Mucosa of gallbladder (tissue), 1 donor: Measurements from ENCODE around the gene PFKFB3. TPM values are rescaled to one million over a fixed set of nuclear protein-coding genes. Genes with fewer than 3 reads are reported as not detected.
"Not testable (repeated sequence)": the region's sequence is repeated elsewhere in the genome, so short reads cannot be mapped to it uniquely, and the experiment has no call there.

Experiments used
- DNase-seq: peaks from one replicate; pipeline ENCODE4 v3.0.0-alpha.2; 2020; ENCODE audit warnings: low spot score
- total RNA-seq: library from RNA; stranded (reverse); gene quantifications from one replicate; pipeline ENCODE4 v1.2.1, GENCODE V29; 2021
- donor health status: DM: no; HTN: no; CAD: no.

PFKFB3 gene
- total RNA-seq, 1 donor from 2014 or later: 100 TPM

- no peak for DNase-seq
Measured at GRCh38 chr10:6178581-6178980, 24.2 kb upstream of the PFKFB3 start.

- no peak for DNase-seq
Measured at GRCh38 chr10:6179078-6179477, 23.7 kb upstream of the PFKFB3 start.

GRCh38 chr10:6180480-6181110 lies 22.1 kb upstream of the PFKFB3 start:
- DNase-seq: no peak

GRCh38 chr10:6181249-6181648 lies 21.5 kb upstream of the PFKFB3 start:
- no peak for DNase-seq

- no peak for DNase-seq
Measured at GRCh38 chr10:6182454-6183098, 20.2 kb upstream of the PFKFB3 start.

GRCh38 chr10:6185039-6185716 lies 17.6 kb upstream of the PFKFB3 start:
- DNase-seq: no peak

- no peak for DNase-seq
Measured at GRCh38 chr10:6186894-6187256, 15.9 kb upstream of the PFKFB3 start.

- DNase-seq: no peak
Measured at GRCh38 chr10:6187278-6187677, 15.5 kb upstream of the PFKFB3 start.

- DNase-seq: not testable (repeated sequence)
Measured at GRCh38 chr10:6190033-6190432, 12.7 kb upstream of the PFKFB3 start.

GRCh38 chr10:6191147-6191546 lies 11.6 kb upstream of the PFKFB3 start:
- no peak for DNase-seq

GRCh38 chr10:6191569-6191968 lies 11.2 kb upstream of the PFKFB3 start:
- DNase-seq: no peak

- DNase-seq: not testable (repeated sequence)
Measured at GRCh38 chr10:6193342-6193741, 9.4 kb upstream of the PFKFB3 start.

- DNase-seq: no peak
Measured at GRCh38 chr10:6194311-6194710, 8.4 kb upstream of the PFKFB3 start.

- DNase-seq: no peak
Measured at GRCh38 chr10:6195376-6195775, 7.4 kb upstream of the PFKFB3 start.

GRCh38 chr10:6195846-6196245 lies 6.9 kb upstream of the PFKFB3 start:
- peak; percentile 34 for DNase-seq

GRCh38 chr10:6196524-6196923 lies 6.2 kb upstream of the PFKFB3 start:
- not testable (repeated sequence) for DNase-seq

GRCh38 chr10:6197321-6197720 lies 5.4 kb upstream of the PFKFB3 start:
- no peak for DNase-seq

- DNase-seq: no peak
Measured at GRCh38 chr10:6198171-6198570, 4.6 kb upstream of the PFKFB3 start.

GRCh38 chr10:6199131-6199733 lies 3.5 kb upstream of the PFKFB3 start:
- peak; percentile 66 for DNase-seq

- no peak for DNase-seq
Measured at GRCh38 chr10:6200440-6200733, 2.3 kb upstream of the PFKFB3 start.

GRCh38 chr10:6200734-6201515 lies 1.8 kb upstream of the PFKFB3 start:
- no peak for DNase-seq

GRCh38 chr10:6201516-6201975 lies 1.2 kb upstream of the PFKFB3 start:
- DNase-seq: peak; percentile 83
